ENCODE data around the gene CUX1. TPM values are rescaled to one million over a fixed set of nuclear protein-coding genes. Genes with fewer than 3 reads are reported as not detected.

Gene CUX1
- total RNA-seq, 1 experiment from 2014 or later: 64.3 TPM

- Mint-ChIP-seq H3K4me1 (peaks cover 69% of the 10 kb centered on the region), H3K4me3 (no peak overlapping the region), H3K36me3 (no peaks in the 10 kb centered on the region), H3K9me3 (no peaks in the 10 kb centered on the region), H3K27ac (0 out of 2 replicates have a peak overlapping the region, but pooled peaks have one; percentile 24), H3K27me3 (ENCODE audit: low read depth) (no peaks in the 10 kb centered on the region)
- no peak for TF ChIP-seq ZNF425 (CRISPR knock-in tag; conservative IDR thresholded peaks at IDR 0.05)
- no peak for TF ChIP-seq SOX15 (CRISPR knock-in tag; IDR thresholded peaks at IDR 0.05)
- TF ChIP-seq ZNF423 (CRISPR knock-in tag; IDR thresholded peaks at IDR 0.05): no peak
- TF ChIP-seq ATF1 (CRISPR knock-in tag; IDR thresholded peaks at IDR 0.05): no peak
- no peak for TF ChIP-seq ZNF219 (CRISPR knock-in tag; IDR thresholded peaks at IDR 0.05; ENCODE audit: borderline replicate concordance)
- TF ChIP-seq TEAD4 (CRISPR knock-in tag; IDR thresholded peaks at IDR 0.05): no peak
- no peak for TF ChIP-seq ETV6 (CRISPR knock-in tag; IDR thresholded peaks at IDR 0.05)
- TF ChIP-seq, protein P1, sequence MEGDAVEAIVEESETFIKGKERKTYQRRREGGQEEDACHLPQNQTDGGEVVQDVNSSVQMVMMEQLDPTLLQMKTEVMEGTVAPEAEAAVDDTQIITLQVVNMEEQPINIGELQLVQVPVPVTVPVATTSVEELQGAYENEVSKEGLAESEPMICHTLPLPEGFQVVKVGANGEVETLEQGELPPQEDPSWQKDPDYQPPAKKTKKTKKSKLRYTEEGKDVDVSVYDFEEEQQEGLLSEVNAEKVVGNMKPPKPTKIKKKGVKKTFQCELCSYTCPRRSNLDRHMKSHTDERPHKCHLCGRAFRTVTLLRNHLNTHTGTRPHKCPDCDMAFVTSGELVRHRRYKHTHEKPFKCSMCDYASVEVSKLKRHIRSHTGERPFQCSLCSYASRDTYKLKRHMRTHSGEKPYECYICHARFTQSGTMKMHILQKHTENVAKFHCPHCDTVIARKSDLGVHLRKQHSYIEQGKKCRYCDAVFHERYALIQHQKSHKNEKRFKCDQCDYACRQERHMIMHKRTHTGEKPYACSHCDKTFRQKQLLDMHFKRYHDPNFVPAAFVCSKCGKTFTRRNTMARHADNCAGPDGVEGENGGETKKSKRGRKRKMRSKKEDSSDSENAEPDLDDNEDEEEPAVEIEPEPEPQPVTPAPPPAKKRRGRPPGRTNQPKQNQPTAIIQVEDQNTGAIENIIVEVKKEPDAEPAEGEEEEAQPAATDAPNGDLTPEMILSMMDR (IDR thresholded peaks at IDR 0.05): no peak
- TF ChIP-seq, protein P2, sequence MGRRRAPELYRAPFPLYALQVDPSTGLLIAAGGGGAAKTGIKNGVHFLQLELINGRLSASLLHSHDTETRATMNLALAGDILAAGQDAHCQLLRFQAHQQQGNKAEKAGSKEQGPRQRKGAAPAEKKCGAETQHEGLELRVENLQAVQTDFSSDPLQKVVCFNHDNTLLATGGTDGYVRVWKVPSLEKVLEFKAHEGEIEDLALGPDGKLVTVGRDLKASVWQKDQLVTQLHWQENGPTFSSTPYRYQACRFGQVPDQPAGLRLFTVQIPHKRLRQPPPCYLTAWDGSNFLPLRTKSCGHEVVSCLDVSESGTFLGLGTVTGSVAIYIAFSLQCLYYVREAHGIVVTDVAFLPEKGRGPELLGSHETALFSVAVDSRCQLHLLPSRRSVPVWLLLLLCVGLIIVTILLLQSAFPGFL (CRISPR knock-in tag; IDR thresholded peaks at IDR 0.05; ENCODE audit: borderline replicate concordance): no peak
- TF ChIP-seq, protein P3, sequence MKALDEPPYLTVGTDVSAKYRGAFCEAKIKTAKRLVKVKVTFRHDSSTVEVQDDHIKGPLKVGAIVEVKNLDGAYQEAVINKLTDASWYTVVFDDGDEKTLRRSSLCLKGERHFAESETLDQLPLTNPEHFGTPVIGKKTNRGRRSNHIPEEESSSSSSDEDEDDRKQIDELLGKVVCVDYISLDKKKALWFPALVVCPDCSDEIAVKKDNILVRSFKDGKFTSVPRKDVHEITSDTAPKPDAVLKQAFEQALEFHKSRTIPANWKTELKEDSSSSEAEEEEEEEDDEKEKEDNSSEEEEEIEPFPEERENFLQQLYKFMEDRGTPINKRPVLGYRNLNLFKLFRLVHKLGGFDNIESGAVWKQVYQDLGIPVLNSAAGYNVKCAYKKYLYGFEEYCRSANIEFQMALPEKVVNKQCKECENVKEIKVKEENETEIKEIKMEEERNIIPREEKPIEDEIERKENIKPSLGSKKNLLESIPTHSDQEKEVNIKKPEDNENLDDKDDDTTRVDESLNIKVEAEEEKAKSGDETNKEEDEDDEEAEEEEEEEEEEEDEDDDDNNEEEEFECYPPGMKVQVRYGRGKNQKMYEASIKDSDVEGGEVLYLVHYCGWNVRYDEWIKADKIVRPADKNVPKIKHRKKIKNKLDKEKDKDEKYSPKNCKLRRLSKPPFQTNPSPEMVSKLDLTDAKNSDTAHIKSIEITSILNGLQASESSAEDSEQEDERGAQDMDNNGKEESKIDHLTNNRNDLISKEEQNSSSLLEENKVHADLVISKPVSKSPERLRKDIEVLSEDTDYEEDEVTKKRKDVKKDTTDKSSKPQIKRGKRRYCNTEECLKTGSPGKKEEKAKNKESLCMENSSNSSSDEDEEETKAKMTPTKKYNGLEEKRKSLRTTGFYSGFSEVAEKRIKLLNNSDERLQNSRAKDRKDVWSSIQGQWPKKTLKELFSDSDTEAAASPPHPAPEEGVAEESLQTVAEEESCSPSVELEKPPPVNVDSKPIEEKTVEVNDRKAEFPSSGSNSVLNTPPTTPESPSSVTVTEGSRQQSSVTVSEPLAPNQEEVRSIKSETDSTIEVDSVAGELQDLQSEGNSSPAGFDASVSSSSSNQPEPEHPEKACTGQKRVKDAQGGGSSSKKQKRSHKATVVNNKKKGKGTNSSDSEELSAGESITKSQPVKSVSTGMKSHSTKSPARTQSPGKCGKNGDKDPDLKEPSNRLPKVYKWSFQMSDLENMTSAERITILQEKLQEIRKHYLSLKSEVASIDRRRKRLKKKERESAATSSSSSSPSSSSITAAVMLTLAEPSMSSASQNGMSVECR (CRISPR knock-in tag; IDR thresholded peaks at IDR 0.05; ENCODE audit: borderline replicate concordance): no peak
- no peak for TF ChIP-seq SMAD4 (CRISPR knock-in tag; IDR thresholded peaks at IDR 0.05)
- TF ChIP-seq HMGA2 (CRISPR knock-in tag; IDR thresholded peaks at IDR 0.05): no peak
- CTCF ChIA-PET: no interaction called here
- ATAC-seq: no peak
- POLR2A ChIA-PET: interaction anchor here (0.5 to 0.8 kb wide), 3 partner anchors 18 to 802 kb away, joined by 3 to 10 read pairs (median 3); no protein-coding TSS in a partner anchor
- DNase-seq (ENCODE audit: low spot score): no peak
Observed at GRCh38 chr7:101896941-101897340, 79.5 kb downstream of the CUX1 start.

DNA sequence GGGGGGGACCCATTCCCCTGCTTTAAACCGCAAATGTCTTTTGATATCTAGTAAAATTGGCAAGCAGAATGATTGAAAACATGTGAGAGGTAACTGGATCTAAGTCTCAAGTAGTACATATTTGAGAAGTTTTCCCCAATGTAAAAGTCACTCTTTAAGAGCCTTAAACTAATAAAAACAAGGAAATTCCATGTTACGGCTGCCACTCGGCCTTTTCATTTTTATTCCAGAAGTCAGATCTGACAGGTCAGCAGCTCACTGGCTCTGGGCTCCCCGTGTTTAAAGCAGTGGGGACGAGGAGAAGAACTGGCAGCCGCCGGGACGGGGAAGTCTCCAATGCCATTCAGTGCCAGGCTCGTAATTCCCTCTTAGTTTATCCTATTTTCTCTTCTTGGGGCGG, 80.7 kb downstream of the CUX1 start:
- Mint-ChIP-seq H3K27me3 (ENCODE audit: low read depth) (no peaks in the 10 kb centered on the region), H3K4me3 (no peak overlapping the region), H3K36me3 (no peaks in the 10 kb centered on the region), H3K27ac (peak overlapping the region; percentile 41; the same call in 1 of the 2 replicates), H3K9me3 (no peaks in the 10 kb centered on the region), H3K4me1 (peaks cover 73% of the 10 kb centered on the region)
- ChIA-PET CTCF (no interaction called here), POLR2A (interaction anchor here (0.7 kb wide), 2 partner anchors 65 to 223 kb away, joined by 6 to 9 read pairs; no protein-coding TSS in a partner anchor)
- no peak for ATAC-seq
- no peak for DNase-seq (ENCODE audit: low spot score)
- TF ChIP-seq GTF2I (CRISPR knock-in tag; conservative IDR thresholded peaks at IDR 0.05): no peak
- no peak for TF ChIP-seq ZNF263 (CRISPR knock-in tag; IDR thresholded peaks at IDR 0.05; ENCODE audit: low read depth)
- no peak for TF ChIP-seq CREM (CRISPR knock-in tag; IDR thresholded peaks at IDR 0.05)
- no peak for TF ChIP-seq ZNF396 (CRISPR knock-in tag; IDR thresholded peaks at IDR 0.05; ENCODE audit: borderline replicate concordance)
- TF ChIP-seq CREB1 (CRISPR knock-in tag; IDR thresholded peaks at IDR 0.05): no peak
- TF ChIP-seq ZNF671 (CRISPR knock-in tag; IDR thresholded peaks at IDR 0.05): no peak
- TF ChIP-seq SMAD3 (CRISPR knock-in tag; IDR thresholded peaks at IDR 0.05; ENCODE audit: borderline replicate concordance): no peak
- no peak for TF ChIP-seq IRF1 (CRISPR knock-in tag; IDR thresholded peaks at IDR 0.05)
- no peak for TF ChIP-seq ZNF317 (CRISPR knock-in tag; IDR thresholded peaks at IDR 0.05; ENCODE audit: borderline replicate concordance, low read depth)
- TF ChIP-seq, protein P4, sequence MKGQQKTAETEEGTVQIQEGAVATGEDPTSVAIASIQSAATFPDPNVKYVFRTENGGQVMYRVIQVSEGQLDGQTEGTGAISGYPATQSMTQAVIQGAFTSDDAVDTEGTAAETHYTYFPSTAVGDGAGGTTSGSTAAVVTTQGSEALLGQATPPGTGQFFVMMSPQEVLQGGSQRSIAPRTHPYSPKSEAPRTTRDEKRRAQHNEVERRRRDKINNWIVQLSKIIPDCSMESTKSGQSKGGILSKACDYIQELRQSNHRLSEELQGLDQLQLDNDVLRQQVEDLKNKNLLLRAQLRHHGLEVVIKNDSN (CRISPR knock-in tag; IDR thresholded peaks at IDR 0.05): no peak
- no peak for TF ChIP-seq EMX1 (CRISPR knock-in tag; IDR thresholded peaks at IDR 0.05)
- TF ChIP-seq FOXK1 (CRISPR knock-in tag; IDR thresholded peaks at IDR 0.05): no peak
- TF ChIP-seq ZNF512 (CRISPR knock-in tag; IDR thresholded peaks at IDR 0.05; ENCODE audit: borderline replicate concordance): no peak
